D721Med (cell line): ENCODE results near the gene PLG.
"Not testable (repeated sequence)": the region's sequence is repeated elsewhere in the genome, so short reads cannot be mapped to it uniquely, and the experiment has no call there.

Source experiments
- DNase-seq: peaks from one replicate; pipeline ENCODE4 v3.0.0; 2011; ENCODE audit warnings: low spot score; ENCODE audit not compliant: insufficient read length
- FAIRE-seq: peaks from 2 replicates; lab custom pipeline; 2011; peaks lifted over from hg19 to GRCh38; lab: Jason Lieb, UNC
- TF ChIP-seq, protein P1 (sequence below): IDR thresholded peaks from 2 replicates; pipeline ENCODE4 v1.5.1; 2012; ENCODE audit warnings: mild to moderate bottlenecking, control low read depth; ENCODE audit not compliant: insufficient read depth; ENCODE audit errors: missing control alignments

The PLG gene

DNA sequence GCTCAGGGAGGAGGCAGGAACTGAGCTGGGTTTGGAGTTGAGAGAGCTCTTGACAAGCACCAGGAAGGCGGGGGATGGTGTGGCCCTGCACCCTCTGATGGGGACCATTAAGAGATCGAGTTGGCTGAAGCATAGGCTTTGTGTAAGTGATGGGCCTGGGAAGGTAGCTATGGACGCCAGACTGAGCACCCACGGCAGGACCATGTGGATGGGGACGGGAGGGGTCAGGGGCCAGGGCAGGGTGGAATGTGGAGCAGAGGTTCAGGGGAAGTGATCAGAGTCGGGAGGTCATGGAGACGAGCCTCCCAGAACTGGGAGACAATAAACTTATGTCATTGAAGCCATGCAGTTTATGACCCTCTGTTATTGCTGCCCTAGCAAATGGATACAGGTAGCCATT is 81.7 kb downstream of the PLG start:
- TF ChIP-seq, protein P1, sequence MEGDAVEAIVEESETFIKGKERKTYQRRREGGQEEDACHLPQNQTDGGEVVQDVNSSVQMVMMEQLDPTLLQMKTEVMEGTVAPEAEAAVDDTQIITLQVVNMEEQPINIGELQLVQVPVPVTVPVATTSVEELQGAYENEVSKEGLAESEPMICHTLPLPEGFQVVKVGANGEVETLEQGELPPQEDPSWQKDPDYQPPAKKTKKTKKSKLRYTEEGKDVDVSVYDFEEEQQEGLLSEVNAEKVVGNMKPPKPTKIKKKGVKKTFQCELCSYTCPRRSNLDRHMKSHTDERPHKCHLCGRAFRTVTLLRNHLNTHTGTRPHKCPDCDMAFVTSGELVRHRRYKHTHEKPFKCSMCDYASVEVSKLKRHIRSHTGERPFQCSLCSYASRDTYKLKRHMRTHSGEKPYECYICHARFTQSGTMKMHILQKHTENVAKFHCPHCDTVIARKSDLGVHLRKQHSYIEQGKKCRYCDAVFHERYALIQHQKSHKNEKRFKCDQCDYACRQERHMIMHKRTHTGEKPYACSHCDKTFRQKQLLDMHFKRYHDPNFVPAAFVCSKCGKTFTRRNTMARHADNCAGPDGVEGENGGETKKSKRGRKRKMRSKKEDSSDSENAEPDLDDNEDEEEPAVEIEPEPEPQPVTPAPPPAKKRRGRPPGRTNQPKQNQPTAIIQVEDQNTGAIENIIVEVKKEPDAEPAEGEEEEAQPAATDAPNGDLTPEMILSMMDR, result no peak
- DNase-seq, result no peak
- no peak for FAIRE-seq

DNA sequence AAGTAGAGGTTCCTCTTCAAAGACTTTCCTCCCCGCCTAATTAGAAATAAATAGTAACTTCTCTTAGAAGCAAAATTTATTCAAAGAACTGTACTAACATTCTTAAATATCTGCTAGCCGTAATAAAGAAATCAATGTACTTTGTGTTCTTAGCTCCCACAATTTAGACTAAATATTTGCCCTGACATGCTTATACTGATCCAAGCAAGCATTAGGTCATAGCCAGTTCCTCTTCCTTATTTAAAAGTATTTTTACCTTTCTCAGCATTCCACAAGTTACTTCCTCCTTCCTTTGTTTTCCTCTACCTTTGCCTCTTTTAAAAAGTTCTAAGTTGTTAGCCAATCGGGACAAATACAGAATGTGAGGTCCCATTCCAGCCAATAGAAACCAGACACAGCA is 86.1 kb downstream of the PLG start:
- not testable (repeated sequence) for FAIRE-seq, DNase-seq

DNA sequence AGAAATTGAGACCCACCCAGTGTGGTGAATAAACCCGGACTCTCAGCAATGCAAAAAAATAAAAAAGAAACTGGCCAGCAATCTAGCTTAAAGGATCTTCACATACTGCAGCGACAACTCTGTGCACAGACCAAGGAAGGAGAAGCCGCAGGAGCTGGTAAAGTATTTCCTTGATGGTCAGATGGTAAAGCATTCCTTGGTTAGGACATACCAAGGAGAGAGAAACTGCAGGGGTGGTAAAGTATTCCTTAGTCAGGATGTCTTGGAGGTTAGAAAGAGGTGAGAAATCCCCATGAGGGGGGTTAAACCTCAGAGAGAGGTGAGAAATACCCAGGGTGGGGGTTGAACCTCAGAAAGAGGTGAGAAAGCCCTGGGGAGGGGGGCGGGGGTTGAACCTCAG is 86.8 kb downstream of the PLG start:
- FAIRE-seq (no peak), DNase-seq (no peak)
- TF ChIP-seq, protein P1, result no peak

DNA sequence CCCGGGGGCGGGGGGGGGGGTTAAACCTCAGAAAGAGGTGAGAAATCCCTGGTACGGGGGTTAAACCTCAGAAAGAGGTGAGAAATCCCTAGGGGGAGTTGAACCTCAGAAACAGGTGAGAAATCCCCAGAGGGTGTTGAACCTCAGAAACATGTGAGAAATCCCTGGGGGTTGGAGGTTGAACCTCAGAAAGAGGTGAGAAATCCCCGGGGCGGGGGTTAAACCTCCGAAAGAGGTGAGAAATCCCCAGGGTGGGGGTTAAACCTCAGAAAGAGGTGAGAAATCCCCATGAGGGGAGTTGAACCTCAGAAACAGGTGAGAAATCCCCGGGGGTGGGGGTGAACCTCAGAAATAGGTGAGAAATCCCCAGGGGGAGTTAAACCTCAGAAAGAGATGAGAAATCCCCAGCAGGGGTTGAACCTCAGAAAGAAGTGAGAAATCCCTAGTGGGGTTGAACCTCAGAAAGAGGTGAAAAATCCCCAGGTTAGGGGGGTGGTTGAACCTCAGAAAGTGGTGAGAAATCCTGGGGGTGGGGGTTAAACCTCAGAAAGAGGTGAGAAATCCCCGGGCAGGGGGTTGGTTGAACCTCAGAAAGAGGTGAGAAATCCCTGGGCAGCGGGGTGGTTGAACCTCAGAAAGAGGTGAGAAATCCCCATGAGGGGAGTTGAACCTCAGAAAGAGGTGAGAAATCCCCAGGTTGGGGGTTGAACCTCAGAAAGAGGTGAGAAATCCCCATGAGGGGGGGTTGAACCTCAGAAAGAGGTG is 87.4 kb downstream of the PLG start:
- TF ChIP-seq, protein P1, result no peak
- no peak for DNase-seq
- no peak for FAIRE-seq

DNA sequence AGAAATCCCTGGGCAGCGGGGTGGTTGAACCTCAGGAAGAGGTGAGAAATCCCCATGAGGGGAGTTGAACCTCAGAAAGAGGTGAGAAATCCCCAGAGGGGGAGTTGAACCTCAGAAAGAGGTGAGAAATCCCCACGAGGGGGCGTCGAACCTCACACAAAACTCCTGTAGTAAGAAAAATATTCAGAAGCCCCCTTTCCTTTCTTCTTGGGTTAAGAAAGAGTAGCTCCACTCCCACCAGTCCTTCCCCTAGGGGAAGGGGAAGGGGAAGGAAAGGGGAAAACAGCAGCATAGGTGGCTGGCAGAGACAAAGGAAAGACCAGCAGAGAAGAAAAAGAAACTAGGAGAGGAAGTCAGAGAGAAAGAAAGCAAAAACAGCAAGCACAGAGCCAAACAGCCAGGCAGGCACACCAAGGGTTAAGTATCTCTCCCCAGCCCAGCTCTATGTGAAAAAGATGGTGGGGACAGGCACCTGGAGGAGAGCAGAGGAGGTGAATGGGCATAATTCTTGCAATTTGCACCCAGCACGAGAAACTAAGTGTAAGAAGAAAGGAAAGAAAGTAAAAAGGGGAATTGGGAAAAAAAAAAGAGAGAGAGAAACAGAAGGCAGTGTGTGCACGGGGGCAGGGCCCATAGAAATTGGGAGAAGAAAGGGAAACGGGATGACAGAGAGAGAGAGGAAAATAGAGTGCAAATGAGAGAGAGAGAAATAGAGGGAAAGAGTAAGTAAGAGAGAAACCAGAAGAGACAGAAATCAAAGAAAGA is 88.2 kb downstream of the PLG start:
- FAIRE-seq, result no peak
- TF ChIP-seq, protein P1, result no peak
- DNase-seq, result no peak

DNA sequence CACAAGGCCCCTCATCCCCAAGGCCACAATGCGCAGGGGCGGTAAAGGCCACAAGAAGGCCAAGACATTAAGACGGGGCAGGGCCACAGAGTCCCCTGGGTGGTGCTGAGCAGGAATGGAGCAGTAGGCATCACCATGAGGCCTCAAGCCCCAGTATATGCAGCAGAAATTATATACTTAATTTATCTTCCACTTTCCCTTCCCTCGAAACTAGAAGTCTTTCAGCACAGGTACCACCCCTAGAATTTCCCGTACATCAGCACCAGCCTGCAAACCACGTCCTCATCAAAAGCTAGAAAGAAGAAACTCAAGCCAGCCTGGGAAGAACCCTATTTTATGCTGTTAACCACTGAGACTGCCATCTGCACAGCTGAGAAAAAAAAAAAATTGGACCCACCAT is 89.4 kb downstream of the PLG start:
- DNase-seq, result no peak
- FAIRE-seq, result no peak
- TF ChIP-seq, protein P1, result no peak

DNA sequence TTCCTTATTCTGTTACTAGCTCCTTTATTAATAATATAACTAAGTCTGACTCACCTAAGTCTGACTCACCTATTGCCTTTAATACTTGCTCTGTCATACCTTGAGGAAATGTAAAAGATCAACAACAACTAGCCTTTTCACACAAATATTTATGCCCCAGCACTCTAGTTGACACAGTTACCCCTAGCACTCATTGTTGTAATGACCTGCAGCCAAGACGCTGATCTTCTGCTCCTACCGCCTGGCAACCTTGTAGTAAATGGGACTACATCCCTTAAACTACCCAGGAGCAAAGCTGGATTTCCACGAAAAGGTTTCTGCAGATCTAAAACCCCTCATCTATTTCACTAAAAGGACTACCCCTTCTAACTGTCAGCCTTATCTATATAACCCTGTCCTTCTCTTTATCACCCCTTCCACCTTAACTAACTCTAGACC is 90.0 kb downstream of the PLG start:
- DNase-seq, result no peak
- FAIRE-seq, result no peak

More for the DNA sequence above, 90.0 kb downstream of the PLG start:
- TF ChIP-seq, protein P1, result no peak
